ENCODE results near the gene GRK1.

GRK1 gene

DNA sequence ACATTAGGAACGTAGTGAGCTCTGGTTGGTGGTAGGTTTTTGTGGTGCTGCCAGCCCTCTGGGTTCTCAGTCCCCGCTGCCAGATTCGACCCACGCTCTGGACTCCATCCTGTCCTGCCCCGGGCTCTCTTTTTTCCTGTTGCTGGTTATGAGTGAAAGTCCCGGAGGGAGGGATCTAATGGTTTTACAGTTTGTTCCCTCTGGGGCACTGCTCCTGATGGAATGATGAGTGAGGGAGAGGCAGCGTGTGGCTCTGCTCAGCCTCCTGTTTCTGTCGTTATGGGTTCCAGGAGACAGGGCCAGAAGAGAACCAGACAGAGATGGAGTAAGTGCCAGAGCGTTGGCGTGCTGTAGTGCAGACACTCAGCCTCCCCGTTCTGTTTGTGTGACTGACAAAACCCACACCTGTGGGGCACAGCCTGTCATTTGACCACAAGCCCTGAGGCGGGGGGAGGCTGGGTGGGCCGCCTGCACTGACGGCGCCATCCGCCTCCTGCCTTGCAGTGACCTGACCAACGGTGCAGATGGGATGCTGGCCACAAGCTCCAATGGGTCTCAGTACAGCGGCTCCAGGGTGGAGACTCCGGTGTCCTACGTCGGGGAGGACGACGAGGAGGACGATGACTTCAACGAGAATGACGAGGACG lies 27.3 kb upstream of the GRK1 start:
- Histone ChIP-seq H3K4me1 (ENCODE audit: control insufficient read depth in 5 of 5, insufficient read depth in 5 of 5, low read length in 5 of 5) (no peaks in the 10 kb centered on the region), H3K36me3 (ENCODE audit: control insufficient read depth in 5 of 5, insufficient read depth in 5 of 5, low read length in 5 of 5) (peaks cover 2 to 63% (median 55%) of the 10 kb centered on the region in 5 donors), H3K9me3 (ENCODE audit: control insufficient read depth in 5 of 5, low read length in 5 of 5) (no peaks in the 10 kb centered on the region), H3K27ac (ENCODE audit: low read depth, low read length) (no peak overlapping the region), H3K4me3 (ENCODE audit: low read depth in 1 of 5, low read length in 5 of 5) (no peak overlapping the region), H3K27me3 (ENCODE audit: control insufficient read depth in 5 of 5, insufficient read depth in 4 of 5, low read length in 5 of 5) (no peaks in the 10 kb centered on the region), H3K9ac (ENCODE audit: low read length in 5 of 5) (no peak overlapping the region)

DNA sequence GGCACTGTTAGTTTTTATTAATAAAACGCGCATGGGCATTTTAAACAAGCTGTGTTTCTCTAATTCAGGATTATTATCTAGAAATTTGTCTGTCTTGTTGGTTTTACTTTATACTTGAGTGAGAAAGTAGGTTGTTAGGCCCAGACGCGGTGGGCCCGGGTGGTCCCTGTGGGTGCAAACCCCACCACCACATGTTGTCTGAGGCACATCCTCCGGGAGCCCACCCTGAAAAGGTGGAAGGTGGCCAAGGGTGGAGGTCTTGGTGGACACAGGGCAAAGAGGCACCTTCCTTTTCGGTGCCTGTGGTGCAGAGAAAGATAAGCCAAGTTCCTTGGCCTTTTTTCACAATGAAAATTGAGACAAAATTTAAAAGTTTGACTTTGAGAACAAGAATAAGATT lies 25.6 kb upstream of the GRK1 start:
- Histone ChIP-seq H3K36me3 (ENCODE audit: control insufficient read depth in 5 of 5, insufficient read depth in 5 of 5, low read length in 5 of 5) (peaks cover 2 to 46% (median 39%) of the 10 kb centered on the region in 5 donors), H3K27me3 (ENCODE audit: control insufficient read depth in 5 of 5, insufficient read depth in 4 of 5, low read length in 5 of 5) (no peaks in the 10 kb centered on the region), H3K9ac (ENCODE audit: low read length in 5 of 5) (no peak overlapping the region), H3K27ac (ENCODE audit: low read depth, low read length) (no peak overlapping the region), H3K4me1 (ENCODE audit: control insufficient read depth in 5 of 5, insufficient read depth in 5 of 5, low read length in 5 of 5) (peaks cover 0 to 3% (median 0%) of the 10 kb centered on the region in 5 donors), H3K4me3 (ENCODE audit: low read depth in 1 of 5, low read length in 5 of 5) (no peak overlapping the region), H3K9me3 (ENCODE audit: control insufficient read depth in 5 of 5, low read length in 5 of 5) (no peaks in the 10 kb centered on the region)

DNA sequence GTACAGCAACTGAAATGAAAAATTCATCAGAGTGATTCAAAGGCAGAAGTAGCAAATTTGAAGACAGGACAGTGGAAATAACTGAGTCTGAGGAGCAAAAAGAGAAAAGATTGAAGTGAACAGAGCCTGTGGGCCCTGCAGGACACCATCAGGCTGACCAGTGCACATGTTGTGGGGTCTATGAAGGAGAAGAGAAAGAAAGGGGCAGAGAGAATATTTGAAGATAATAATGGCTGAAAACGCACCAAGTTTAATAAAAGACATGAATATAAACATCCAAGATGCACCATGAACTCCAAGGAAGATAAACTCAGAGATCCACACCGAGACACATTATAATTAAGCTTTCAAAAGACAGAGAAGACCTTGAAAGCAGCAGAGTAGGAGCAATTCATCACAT lies 24.5 kb upstream of the GRK1 start:
- Histone ChIP-seq H3K27ac (ENCODE audit: low read depth, low read length) (no peak overlapping the region), H3K27me3 (ENCODE audit: control insufficient read depth in 5 of 5, insufficient read depth in 4 of 5, low read length in 5 of 5) (no peaks in the 10 kb centered on the region), H3K4me3 (ENCODE audit: low read depth in 1 of 5, low read length in 5 of 5) (no peak overlapping the region), H3K4me1 (ENCODE audit: control insufficient read depth in 5 of 5, insufficient read depth in 5 of 5, low read length in 5 of 5) (peaks cover 0 to 13% (median 6%) of the 10 kb centered on the region in 5 donors), H3K9me3 (ENCODE audit: control insufficient read depth in 5 of 5, low read length in 5 of 5) (no peaks in the 10 kb centered on the region), H3K36me3 (ENCODE audit: control insufficient read depth in 5 of 5, insufficient read depth in 5 of 5, low read length in 5 of 5) (peaks cover 2 to 35% (median 27%) of the 10 kb centered on the region in 5 donors), H3K9ac (ENCODE audit: low read length in 5 of 5) (no peak overlapping the region)

GRCh38 chr13:113643593-113643992 lies 23.4 kb upstream of the GRK1 start:
- Histone ChIP-seq H3K36me3 (ENCODE audit: control insufficient read depth in 5 of 5, insufficient read depth in 5 of 5, low read length in 5 of 5) (peaks cover 2 to 26% (median 18%) of the 10 kb centered on the region in 5 donors), H3K4me3 (ENCODE audit: low read depth in 1 of 5, low read length in 5 of 5) (no peak overlapping the region), H3K9ac (ENCODE audit: low read length in 5 of 5) (no peak overlapping the region), H3K27me3 (ENCODE audit: control insufficient read depth in 5 of 5, insufficient read depth in 4 of 5, low read length in 5 of 5) (no peaks in the 10 kb centered on the region), H3K9me3 (ENCODE audit: control insufficient read depth in 5 of 5, low read length in 5 of 5) (no peaks in the 10 kb centered on the region), H3K4me1 (ENCODE audit: control insufficient read depth in 5 of 5, insufficient read depth in 5 of 5, low read length in 5 of 5) (peaks cover 0 to 18% (median 11%) of the 10 kb centered on the region in 5 donors), H3K27ac (ENCODE audit: low read depth, low read length) (no peak overlapping the region)

- H3K36me3 ChIP-seq (ENCODE audit: control insufficient read depth in 5 of 5, insufficient read depth in 5 of 5, low read length in 5 of 5): peaks cover 2 to 15% (median 10%) of the 10 kb centered on the region in 5 donors
- no peaks in the 10 kb centered on the region for H3K27me3 ChIP-seq (ENCODE audit: control insufficient read depth in 5 of 5, insufficient read depth in 4 of 5, low read length in 5 of 5)
- H3K4me3 ChIP-seq (ENCODE audit: low read depth in 1 of 5, low read length in 5 of 5): no peak overlapping the region
- H3K27ac ChIP-seq (ENCODE audit: low read depth, low read length): no peak overlapping the region
- peaks cover 0 to 18% (median 11%) of the 10 kb centered on the region in 5 donors for H3K4me1 ChIP-seq (ENCODE audit: control insufficient read depth in 5 of 5, insufficient read depth in 5 of 5, low read length in 5 of 5)
- no peak overlapping the region for H3K9ac ChIP-seq (ENCODE audit: low read length in 5 of 5)
- H3K9me3 ChIP-seq (ENCODE audit: control insufficient read depth in 5 of 5, low read length in 5 of 5): no peaks in the 10 kb centered on the region
Observed at GRCh38 chr13:113644800-113645199, 22.2 kb upstream of the GRK1 start.

DNA sequence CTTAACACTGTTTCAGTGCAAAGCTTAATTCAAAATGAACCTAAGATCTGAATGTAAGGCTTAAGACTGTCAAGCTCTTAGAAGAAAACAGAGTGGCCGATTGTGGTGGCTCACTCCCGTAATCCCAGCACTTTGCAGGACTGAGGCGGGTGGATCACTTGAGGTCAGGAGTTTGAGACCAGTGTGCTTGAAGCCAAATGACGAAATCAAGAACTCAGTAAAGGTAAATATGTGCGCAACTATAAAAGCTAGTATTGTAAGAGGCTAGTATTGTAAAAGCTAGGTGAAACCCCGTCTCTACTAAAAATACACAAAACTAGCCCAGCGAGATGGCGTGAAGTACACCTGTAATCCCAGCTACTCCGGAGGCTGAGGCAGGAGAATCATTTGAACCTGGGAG lies 21.7 kb upstream of the GRK1 start:
- Histone ChIP-seq H3K4me3 (ENCODE audit: low read depth in 1 of 5, low read length in 5 of 5) (no peak overlapping the region), H3K27ac (ENCODE audit: low read depth, low read length) (no peak overlapping the region), H3K9ac (ENCODE audit: low read length in 5 of 5) (no peak overlapping the region), H3K9me3 (ENCODE audit: control insufficient read depth in 5 of 5, low read length in 5 of 5) (no peaks in the 10 kb centered on the region), H3K27me3 (ENCODE audit: control insufficient read depth in 5 of 5, insufficient read depth in 4 of 5, low read length in 5 of 5) (no peaks in the 10 kb centered on the region), H3K36me3 (ENCODE audit: control insufficient read depth in 5 of 5, insufficient read depth in 5 of 5, low read length in 5 of 5) (peaks cover 0 to 11% (median 5%) of the 10 kb centered on the region in 5 donors), H3K4me1 (ENCODE audit: control insufficient read depth in 5 of 5, insufficient read depth in 5 of 5, low read length in 5 of 5) (peaks cover 0 to 18% (median 11%) of the 10 kb centered on the region in 5 donors)

GRCh38 chr13:113646376-113646775 lies 20.6 kb upstream of the GRK1 start:
- H3K27ac ChIP-seq (ENCODE audit: low read depth, low read length): no peak overlapping the region
- no peak overlapping the region for H3K4me3 ChIP-seq (ENCODE audit: low read depth in 1 of 5, low read length in 5 of 5)
- peaks cover 0 to 7% (median 0%) of the 10 kb centered on the region in 5 donors for H3K36me3 ChIP-seq (ENCODE audit: control insufficient read depth in 5 of 5, insufficient read depth in 5 of 5, low read length in 5 of 5)
- no peaks in the 10 kb centered on the region for H3K9me3 ChIP-seq (ENCODE audit: control insufficient read depth in 5 of 5, low read length in 5 of 5)
- peaks cover 0 to 18% (median 11%) of the 10 kb centered on the region in 5 donors for H3K4me1 ChIP-seq (ENCODE audit: control insufficient read depth in 5 of 5, insufficient read depth in 5 of 5, low read length in 5 of 5)
- H3K27me3 ChIP-seq (ENCODE audit: control insufficient read depth in 5 of 5, insufficient read depth in 4 of 5, low read length in 5 of 5): no peaks in the 10 kb centered on the region
- no peak overlapping the region for H3K9ac ChIP-seq (ENCODE audit: low read length in 5 of 5)

DNA sequence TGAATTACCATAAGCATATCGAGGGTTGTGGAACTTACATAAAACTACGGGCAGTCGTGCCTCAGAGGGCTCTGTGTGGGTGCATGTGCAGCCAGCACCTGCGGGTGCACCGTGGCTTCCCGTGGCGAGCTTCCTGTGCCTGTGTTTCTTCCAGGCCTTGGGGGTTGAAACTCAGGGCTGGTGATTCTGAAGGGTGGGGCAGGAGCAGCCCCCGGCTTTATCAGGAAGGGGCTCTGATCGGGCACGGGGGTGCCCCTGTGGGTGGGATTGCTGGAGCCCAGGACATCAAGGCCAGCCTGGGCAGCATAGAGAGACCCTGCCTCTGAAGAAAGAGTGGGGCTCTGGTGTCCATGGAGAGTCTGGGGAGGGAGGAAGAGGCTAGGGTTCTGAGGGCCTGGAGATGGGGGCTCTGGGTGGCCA lies 20.1 kb upstream of the GRK1 start:
- Histone ChIP-seq H3K27me3 (ENCODE audit: control insufficient read depth in 5 of 5, insufficient read depth in 4 of 5, low read length in 5 of 5) (no peaks in the 10 kb centered on the region), H3K36me3 (ENCODE audit: control insufficient read depth in 5 of 5, insufficient read depth in 5 of 5, low read length in 5 of 5) (peaks cover 0 to 1% (median 0%) of the 10 kb centered on the region in 5 donors), H3K9me3 (ENCODE audit: control insufficient read depth in 5 of 5, low read length in 5 of 5) (no peaks in the 10 kb centered on the region), H3K27ac (ENCODE audit: low read depth, low read length) (no peak overlapping the region), H3K4me1 (ENCODE audit: control insufficient read depth in 5 of 5, insufficient read depth in 5 of 5, low read length in 5 of 5) (peaks cover 0 to 18% (median 11%) of the 10 kb centered on the region in 5 donors), H3K9ac (ENCODE audit: low read length in 5 of 5) (no peak overlapping the region), H3K4me3 (ENCODE audit: low read depth in 1 of 5, low read length in 5 of 5) (no peak overlapping the region)

- no peaks in the 10 kb centered on the region for H3K27me3 ChIP-seq (ENCODE audit: control insufficient read depth in 5 of 5, insufficient read depth in 4 of 5, low read length in 5 of 5)
- H3K27ac ChIP-seq (ENCODE audit: low read depth, low read length): no peak overlapping the region
- no peaks in the 10 kb centered on the region for H3K36me3 ChIP-seq (ENCODE audit: control insufficient read depth in 5 of 5, insufficient read depth in 5 of 5, low read length in 5 of 5)
- H3K9ac ChIP-seq (ENCODE audit: low read length in 5 of 5): no peak overlapping the region
- no peaks in the 10 kb centered on the region for H3K9me3 ChIP-seq (ENCODE audit: control insufficient read depth in 5 of 5, low read length in 5 of 5)
- H3K4me3 ChIP-seq (ENCODE audit: low read depth in 1 of 5, low read length in 5 of 5): no peak overlapping the region
- H3K4me1 ChIP-seq (ENCODE audit: control insufficient read depth in 5 of 5, insufficient read depth in 5 of 5, low read length in 5 of 5): peaks cover 0 to 18% (median 11%) of the 10 kb centered on the region in 5 donors
Observed at GRCh38 chr13:113647351-113648215, 19.4 kb upstream of the GRK1 start.

DNA sequence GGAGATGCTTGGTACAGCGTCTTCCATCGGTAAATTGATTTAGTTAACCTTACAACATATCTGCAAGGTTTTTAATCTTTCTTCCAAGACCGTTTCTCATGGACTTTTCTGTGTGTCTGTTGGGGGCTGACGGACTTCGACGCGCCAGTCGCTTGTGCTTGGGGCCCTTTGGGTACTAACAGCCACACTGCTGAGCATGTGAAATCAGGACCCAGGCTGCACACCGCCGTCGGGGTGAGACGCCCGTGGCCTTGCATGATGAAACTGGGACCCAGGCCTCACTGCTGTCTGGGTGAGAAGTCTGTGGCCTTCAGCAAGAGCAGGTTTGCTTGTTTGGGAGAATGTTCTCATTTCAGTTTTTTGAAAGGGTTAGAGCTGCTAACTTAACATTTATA lies 18.8 kb upstream of the GRK1 start:
- Histone ChIP-seq H3K4me1 (ENCODE audit: control insufficient read depth in 5 of 5, insufficient read depth in 5 of 5, low read length in 5 of 5) (peaks cover 0 to 18% (median 11%) of the 10 kb centered on the region in 5 donors), H3K36me3 (ENCODE audit: control insufficient read depth in 5 of 5, insufficient read depth in 5 of 5, low read length in 5 of 5) (no peaks in the 10 kb centered on the region), H3K27ac (ENCODE audit: low read depth, low read length) (no peak overlapping the region), H3K4me3 (ENCODE audit: low read depth in 1 of 5, low read length in 5 of 5) (no peak overlapping the region), H3K9ac (ENCODE audit: low read length in 5 of 5) (no peak overlapping the region), H3K27me3 (ENCODE audit: control insufficient read depth in 5 of 5, insufficient read depth in 4 of 5, low read length in 5 of 5) (no peaks in the 10 kb centered on the region), H3K9me3 (ENCODE audit: control insufficient read depth in 5 of 5, low read length in 5 of 5) (no peaks in the 10 kb centered on the region)
